SK-N-DZ (cell line): Measurements from ENCODE around the gene TIMD4. TPM values are rescaled to one million over a fixed set of nuclear protein-coding genes. Genes with fewer than 3 reads are reported as not detected.
"Not testable (repeated sequence)": the region's sequence is repeated elsewhere in the genome, so short reads cannot be mapped to it uniquely, and the experiment has no call there.

ENCODE experiments used
- DNase-seq: peaks from one replicate; pipeline ENCODE4 v3.0.0-alpha.2; 2015; ENCODE audit warnings: low spot score
- polyA plus RNA-seq, 2 experiments: library from polyadenylated mRNA; depleted of rRNA; stranded (reverse); fragments of >200 nt; gene quantifications; 2 replicates each; pipeline ENCODE4 v1.2.3, GENCODE V29; 2014

Gene TIMD4
- not detected in 2 replicates for polyA plus RNA-seq (2014; cell fraction: cytosol; rRNA removed)
- not detected in 2 replicates for polyA plus RNA-seq (2014; cell fraction: nucleus; rRNA removed)

DNA sequence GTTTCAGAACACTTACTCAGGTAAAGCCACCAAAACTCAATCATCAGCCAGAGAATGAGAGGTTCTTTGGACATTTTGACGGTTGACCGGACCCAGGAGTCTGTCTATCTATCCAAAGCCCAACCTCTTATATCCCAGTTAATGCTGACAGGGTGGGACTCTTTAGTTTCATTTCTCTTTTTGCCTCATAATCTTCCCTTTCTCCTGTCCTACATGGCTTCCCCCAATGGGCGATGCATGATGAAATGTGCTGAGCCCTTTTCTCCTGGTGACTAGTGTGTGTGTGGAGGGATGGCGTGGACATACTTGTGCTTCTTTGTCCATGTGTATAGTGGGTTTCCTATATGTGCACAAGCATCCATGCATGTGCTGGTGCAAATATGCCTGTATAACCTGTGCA lies at the start of gene TIMD4:
Gene TIMD4 (minus strand): TSS at position 102 of the 400 bp plus-strand sequence. CDS start 28 bp downstream, at position 74.
- no peak for DNase-seq

DNA sequence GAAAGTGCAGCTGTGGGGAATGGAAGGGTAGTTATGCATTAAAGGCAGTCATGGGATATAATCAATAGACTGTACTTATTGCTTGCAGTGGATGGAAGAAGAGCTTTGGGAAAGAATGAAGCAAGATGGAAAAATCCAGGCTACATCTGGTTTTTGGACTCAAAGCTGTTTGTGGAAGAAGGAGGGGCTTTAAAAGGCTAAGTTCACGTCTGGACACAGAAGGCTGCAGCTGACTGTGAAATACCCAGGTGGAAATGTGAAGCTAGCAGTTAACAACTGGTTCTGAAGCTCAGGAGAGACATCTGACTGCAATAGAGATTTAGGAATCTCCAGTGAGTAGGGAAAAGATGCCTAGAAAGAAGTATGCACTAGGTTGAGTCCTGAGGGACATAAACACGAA lies 43.2 kb upstream of the TIMD4 start:
- no peak for DNase-seq

DNA sequence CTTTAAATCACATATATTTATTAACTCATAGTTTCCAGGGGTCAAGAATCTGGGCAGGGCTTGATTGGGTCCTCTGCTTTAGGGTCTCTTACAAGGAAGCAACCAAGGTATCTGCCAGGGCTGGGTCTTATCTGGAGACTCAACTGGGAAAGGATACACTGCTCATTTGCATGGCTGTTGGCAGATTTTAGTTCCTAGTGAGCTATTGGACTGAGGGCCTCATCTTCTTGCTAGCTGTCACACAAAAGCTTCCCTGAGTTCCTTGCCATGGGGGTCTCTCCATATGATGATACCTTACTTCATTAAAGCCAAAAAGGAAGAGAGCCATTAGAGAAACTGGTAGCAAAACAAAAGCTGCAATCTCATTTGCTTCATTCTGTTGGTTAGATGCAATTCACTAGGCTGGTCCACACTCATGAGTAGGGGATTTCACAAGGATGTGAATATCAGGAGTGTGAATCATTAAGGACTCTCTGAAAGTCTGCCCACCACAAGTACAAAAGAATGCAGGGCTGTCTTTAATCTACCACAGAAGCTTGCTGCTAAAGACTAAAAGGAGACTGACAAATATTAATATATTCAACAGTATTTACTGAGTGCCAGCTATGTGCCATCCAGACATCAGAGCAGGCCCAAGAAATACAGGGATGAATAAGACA lies 42.0 kb upstream of the TIMD4 start:
- no peak for DNase-seq

GRCh38 chr5:156991714-156992113 lies 28.7 kb upstream of the TIMD4 start:
- DNase-seq, result no peak

- no peak for DNase-seq
These were observed 21.0 kb upstream of the TIMD4 start for GRCh38 chr5:156984064-156984463.

DNA sequence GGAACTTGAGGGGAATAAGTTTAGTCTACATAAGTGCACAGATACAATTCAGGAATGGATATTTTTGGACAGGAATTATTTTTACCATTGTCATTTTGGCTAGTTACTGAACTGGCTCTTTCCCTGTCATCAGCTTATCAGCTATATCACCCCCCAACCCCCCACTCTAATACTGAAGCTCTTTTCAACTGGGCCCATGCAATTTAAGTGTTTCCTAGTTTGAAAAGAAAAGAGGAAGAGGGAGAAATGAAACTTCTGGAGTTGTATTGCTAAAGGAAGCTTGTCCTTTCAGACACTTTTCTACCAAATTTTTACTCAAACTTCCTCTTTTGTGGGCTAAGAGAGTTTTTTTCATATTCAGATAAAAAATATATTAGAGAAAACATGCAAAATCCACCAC lies 18.5 kb upstream of the TIMD4 start:
- no peak for DNase-seq

DNA sequence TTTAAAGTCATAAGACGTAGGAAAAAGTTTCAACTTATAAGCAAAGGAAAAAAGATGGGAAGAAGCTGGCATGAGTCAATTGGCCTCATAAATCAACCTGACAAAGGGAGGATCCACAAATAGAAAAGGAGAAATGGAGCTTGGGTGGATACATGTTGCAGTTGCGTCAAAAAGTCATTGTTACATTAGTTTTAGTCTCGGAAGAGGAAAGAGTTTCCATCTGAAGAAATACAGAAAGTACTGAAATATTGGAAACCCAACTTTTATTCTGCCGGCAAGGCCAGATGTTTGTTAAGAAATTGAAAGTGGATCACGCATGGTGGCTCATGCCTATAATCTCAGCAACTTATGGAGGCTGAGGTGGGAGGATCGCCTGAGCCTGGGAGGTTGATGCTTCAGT lies 11.3 kb upstream of the TIMD4 start:
- DNase-seq, result no peak

- no peak for DNase-seq
These were observed 9.0 kb upstream of the TIMD4 start for GRCh38 chr5:156971848-156972525.

DNA sequence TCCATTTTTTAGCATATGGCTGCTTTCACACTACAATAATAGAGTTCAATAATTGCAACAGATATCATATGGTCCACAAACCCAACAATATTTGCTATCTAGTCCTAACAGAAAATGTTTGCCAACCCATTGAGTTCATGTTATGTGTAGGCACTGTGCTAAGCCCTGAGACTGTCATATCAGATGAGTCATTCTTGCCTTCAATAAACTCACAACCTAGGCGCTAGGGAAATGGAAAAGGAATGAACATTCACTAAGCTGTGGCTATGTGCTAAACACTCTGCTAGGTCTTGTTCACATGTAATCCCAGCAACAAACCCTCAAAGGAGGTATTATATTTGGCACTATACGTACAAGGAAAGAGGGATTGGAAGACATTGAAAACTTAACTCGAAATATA lies 8.4 kb upstream of the TIMD4 start:
- DNase-seq, result no peak

DNA sequence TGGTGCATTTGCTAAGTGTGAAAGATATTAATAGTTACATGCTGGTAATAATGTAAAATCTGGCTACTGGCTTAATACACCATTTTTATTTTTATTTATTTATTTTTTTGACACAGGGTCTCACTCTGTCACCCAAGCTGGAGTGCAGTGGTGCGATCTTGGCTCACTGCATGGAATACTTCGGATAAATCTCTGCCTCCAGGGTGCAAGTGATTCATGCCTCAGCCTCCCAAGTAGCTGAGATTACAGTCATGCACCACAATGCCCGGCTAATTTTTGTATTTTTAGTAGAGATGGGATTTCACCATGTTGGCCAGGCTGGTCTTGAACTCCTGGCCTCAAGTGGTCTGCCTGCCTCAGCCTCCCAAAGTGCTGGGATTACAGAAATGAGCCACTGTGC lies 4.4 kb upstream of the TIMD4 start:
- DNase-seq, result not testable (repeated sequence)

DNA sequence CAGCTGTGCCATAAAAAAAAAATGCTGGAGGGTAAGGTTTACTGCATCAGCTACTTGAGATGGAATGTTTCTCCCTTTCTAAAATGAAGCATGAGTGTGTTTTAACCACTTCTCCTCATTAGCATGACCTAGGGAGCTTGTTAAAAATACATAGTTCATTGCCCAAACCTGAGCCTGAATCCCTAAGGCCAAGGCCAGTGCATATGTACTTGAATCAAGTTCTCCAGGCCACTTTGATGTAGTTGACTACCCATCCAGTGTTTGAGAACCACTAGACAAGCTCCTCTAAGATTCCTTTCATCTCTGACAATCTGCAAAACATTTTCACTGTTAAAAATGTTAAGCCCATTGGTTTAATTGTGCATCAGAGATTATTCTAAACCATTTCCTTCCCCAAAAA lies 6.7 kb downstream of the TIMD4 start:
- no peak for DNase-seq

DNA sequence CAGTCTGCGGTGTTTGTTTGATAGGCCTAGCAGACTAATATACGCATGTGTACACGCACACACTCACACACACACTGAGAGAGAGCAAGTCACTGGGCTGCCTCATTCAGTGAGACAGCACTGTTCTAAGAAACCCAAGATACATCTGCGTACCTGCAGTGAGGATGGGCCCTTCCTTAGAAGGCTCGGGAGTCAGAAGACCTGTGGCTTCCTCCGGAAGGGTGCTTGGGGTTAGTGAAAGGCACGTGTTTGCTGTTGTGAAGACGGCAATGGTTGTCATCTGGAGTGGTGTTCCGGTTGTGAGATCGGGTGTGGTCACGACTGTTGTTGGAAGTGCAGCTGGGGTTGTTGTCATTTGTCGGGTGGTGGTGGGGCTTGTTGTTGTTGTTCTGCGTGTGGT lies 11.7 kb downstream of the TIMD4 start:
- no peak for DNase-seq

DNA sequence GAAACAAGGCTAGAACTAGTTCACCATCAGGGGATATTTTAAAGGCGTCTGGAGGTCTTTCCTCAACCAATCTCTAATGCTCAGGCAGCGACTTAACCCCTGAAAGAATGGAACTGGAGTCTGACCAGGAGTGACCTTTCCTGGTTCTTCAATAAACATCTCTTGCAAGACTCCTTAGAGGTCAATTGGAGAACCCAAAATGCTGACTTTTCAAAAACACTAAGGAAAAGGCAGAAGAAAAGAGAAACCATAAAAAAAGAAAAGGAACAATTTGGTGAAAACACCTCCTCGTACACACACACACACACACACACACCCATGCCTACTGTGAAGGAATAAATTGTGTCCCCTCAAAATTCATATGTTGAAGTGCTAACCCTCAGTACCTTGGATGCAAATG lies 12.3 kb downstream of the TIMD4 start:
- no peak for DNase-seq

GRCh38 chr5:156949424-156949823 lies 13.6 kb downstream of the TIMD4 start:
- no peak for DNase-seq

DNA sequence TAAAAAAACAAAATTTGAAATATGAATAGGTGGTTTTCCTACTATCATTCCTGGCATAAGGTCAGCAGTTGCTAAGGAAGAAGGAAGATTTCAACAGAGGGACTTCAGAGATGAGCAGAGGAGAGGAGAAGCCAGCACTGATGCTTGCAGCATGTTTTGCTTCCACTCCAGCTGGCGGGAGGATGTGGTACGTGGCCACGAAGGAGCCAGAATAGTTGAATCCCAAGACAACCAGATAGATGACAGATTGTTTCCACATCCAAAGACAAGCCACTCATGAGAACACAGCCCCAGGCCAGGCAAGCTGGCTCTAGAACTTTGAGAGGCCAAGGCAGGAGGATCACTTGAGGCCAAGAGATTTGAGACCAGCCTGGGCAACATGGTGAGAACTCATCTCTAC lies 15.1 kb downstream of the TIMD4 start:
- no peak for DNase-seq

- no peak for DNase-seq
These were observed 21.0 kb downstream of the TIMD4 start for GRCh38 chr5:156942064-156942463.

DNA sequence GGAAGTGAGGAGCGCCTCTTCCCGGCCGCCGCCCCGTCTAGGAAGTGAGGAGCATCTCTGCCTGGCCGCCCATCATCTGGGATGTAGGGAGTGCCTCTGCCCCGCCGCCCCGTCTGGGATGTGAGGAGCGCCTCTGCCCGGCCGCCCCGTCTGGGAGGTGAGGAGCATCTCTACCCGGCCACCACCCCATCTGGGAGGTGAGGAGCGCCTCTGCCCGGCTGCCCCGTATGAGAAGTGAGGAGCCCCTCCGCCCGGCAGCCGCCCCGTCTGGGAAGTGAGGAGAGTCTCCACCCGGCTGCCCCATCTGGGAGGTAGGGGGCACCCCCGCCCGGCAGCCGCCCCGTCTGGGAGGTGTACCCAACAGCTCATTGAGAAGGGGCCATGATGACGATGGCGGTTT lies 22.6 kb downstream of the TIMD4 start:
- not testable (repeated sequence) for DNase-seq

- no peak for DNase-seq
These were observed 26.1 kb downstream of the TIMD4 start for GRCh38 chr5:156936972-156937371.

- DNase-seq, result no peak
These were observed 28.4 kb downstream of the TIMD4 start for GRCh38 chr5:156934450-156935211.

GRCh38 chr5:156929366-156929948 lies 33.6 kb downstream of the TIMD4 start:
- no peak for DNase-seq

- DNase-seq, result no peak
These were observed 35.5 kb downstream of the TIMD4 start for GRCh38 chr5:156927545-156927944.

DNA sequence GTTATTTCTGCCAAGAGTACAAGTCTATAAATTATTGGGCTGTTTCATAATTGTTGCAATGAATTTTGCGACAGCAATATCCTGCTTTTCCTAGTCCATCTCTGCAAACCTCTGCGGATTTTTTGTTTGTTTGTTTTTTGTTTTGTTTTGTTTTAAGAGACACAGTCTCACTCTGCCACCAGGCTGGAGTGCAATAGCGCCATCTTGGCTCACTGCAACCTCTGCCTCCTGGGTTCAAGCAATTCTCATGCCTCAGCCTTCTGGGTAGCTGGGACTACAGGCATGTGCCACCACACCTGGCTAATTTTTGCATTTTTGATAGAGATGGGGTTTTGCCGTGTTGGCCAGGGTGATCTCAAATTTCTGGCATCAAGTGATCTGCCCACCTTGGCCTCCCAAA lies 37.3 kb downstream of the TIMD4 start:
- DNase-seq, result not testable (repeated sequence)
